ENCODE data around the gene MIX23. TPM values are rescaled to one million over a fixed set of nuclear protein-coding genes. Genes with fewer than 3 reads are reported as not detected.
A peak's percentile ranks its signal among the peaks of the same experiment; 100 is the strongest.

MIX23 gene
- total RNA-seq, 1 experiment from 2014 or later, result 80.6 TPM

DNA sequence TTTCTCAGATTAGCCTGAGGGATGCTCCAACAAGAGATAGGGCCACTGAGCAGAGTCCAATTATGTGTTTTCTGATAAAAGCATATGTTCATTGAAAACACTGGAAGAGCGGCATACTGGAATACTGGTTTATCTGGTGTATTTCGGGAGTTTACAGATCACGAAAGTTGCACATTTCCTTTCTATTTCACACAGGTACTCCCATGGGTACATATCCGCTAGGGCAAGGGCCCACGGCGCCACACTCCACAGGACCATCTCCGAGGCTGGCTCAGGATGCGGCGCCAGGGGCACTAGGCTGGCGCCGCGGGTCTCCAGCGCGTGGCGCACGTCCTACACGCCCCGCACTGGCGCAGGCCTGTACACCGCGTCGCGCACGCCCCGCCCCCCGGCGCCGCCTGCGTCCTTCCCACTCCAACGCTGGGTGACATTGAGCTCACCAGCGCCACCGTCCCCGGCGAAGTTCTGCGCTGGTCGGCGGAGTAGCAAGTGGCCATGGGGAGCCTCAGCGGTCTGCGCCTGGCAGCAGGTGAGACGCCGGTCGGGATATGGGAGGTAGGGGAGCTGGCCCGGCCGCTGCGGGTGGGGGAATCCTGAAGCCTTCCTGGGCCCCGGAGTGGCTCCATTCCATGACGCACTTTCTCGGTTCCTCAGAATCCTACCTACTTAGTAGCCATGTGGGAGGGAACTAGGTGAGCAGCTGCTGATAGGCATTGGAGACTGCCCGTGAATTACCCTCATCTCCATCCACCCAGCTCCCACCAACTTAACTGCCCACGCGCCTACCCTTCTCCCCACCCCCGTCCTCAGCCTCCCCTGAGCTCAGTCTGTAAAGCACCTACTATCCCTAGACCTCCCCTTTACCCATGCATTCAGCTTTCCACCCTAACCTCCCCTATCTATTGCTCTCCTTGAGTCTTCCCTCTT is 1.0 kb upstream of the MIX23 start, which contains the start of gene FAM162A:
Gene FAM162A, plus strand, starts transcription at position 412 of the 927 bp plus-strand sequence. Its CDS starts 84 bp downstream, at position 496.
- WGBS (ENCODE audit: extremely low coverage, insufficient read length, low lambda C conversion rate), result no CpG with 5 or more reads among the region's 52 CpGs
- H3K27me3 Mint-ChIP-seq (ENCODE audit: low read depth), result no peaks in the 10 kb centered on the region
- no peaks in the 10 kb centered on the region for H3K9me3 Mint-ChIP-seq
- H3K79me1 ChIP-seq (ENCODE audit: insufficient read depth, low read depth, low read length, poor library complexity, severe bottlenecking), result no peaks in the 10 kb centered on the region
- H3K79me2 ChIP-seq (ENCODE audit: insufficient read depth, low read length), result peaks cover 10% of the 10 kb centered on the region; the same call in 1 of the 2 replicates
- H3K9ac ChIP-seq (ENCODE audit: extremely low read depth, insufficient read length, low read length), result peak within 1 kb of the TSS; percentile 97
- peak; percentile 95 for DNase-seq
- H3K27ac ChIP-seq (ENCODE audit: insufficient read length, low read depth, low read length), result peak within 1 kb of the TSS; percentile 14
- H3K36me3 Mint-ChIP-seq (ENCODE audit: insufficient read depth in 1 of 3, low read depth in 3 of 3), result peaks cover 0 to 13% (median 13%) of the 10 kb centered on the region in 3 experiments; a peak in 4 of 7 replicates
- H3K4me3 Mint-ChIP-seq, result peak within 1 kb of the TSS; percentile 88 to 97
- H3K4me2 ChIP-seq (ENCODE audit: insufficient read depth, insufficient read length, low read length), result peak within 1 kb of the TSS; percentile 62
- no peaks in the 10 kb centered on the region for H3K27me3 ChIP-seq (ENCODE audit: insufficient read depth, low read length)
- H3K4ac ChIP-seq (ENCODE audit: low read depth, low read length), result no peak within 1 kb of the TSS
- peak within 1 kb of the TSS; percentile 96 to 99 (median 97) for H3K27ac Mint-ChIP-seq
- TF ChIP-seq, protein P1, sequence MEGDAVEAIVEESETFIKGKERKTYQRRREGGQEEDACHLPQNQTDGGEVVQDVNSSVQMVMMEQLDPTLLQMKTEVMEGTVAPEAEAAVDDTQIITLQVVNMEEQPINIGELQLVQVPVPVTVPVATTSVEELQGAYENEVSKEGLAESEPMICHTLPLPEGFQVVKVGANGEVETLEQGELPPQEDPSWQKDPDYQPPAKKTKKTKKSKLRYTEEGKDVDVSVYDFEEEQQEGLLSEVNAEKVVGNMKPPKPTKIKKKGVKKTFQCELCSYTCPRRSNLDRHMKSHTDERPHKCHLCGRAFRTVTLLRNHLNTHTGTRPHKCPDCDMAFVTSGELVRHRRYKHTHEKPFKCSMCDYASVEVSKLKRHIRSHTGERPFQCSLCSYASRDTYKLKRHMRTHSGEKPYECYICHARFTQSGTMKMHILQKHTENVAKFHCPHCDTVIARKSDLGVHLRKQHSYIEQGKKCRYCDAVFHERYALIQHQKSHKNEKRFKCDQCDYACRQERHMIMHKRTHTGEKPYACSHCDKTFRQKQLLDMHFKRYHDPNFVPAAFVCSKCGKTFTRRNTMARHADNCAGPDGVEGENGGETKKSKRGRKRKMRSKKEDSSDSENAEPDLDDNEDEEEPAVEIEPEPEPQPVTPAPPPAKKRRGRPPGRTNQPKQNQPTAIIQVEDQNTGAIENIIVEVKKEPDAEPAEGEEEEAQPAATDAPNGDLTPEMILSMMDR (conservative IDR thresholded peaks at IDR 0.05), result peak; percentile 63
- peaks cover 24 to 29% of the 10 kb centered on the region in 2 experiments for H3K4me1 Mint-ChIP-seq
- H2BK15ac ChIP-seq (ENCODE audit: low read depth, low read length), result no peak within 1 kb of the TSS
- H4K20me1 ChIP-seq (ENCODE audit: control insufficient read depth, insufficient read depth, insufficient read length), result no peaks in the 10 kb centered on the region
- H4K5ac ChIP-seq (ENCODE audit: insufficient read length, low read depth, low read length), result peak within 1 kb of the TSS; percentile 77
- no peak within 1 kb of the TSS for H3T11ph ChIP-seq (ENCODE audit: low read length)
- H2AFZ ChIP-seq (ENCODE audit: low read length), result peak within 1 kb of the TSS; percentile 96
- H4K91ac ChIP-seq (ENCODE audit: insufficient read length, low read depth, low read length), result no peak within 1 kb of the TSS
- H3K56ac ChIP-seq (ENCODE audit: insufficient read length, low read depth, low read length), result no peak within 1 kb of the TSS
- H2BK120ac ChIP-seq (ENCODE audit: low read depth, low read length, poor library complexity, severe bottlenecking), result no peak within 1 kb of the TSS
- H3K9me3 ChIP-seq (ENCODE audit: control insufficient read depth, low read depth, low read length), result no peaks in the 10 kb centered on the region
- H2AK5ac ChIP-seq (ENCODE audit: insufficient read length, low read length), result no peak within 1 kb of the TSS
- H3K4me1 ChIP-seq (ENCODE audit: insufficient read depth, low read length), result no peaks in the 10 kb centered on the region
- H3K23ac ChIP-seq (ENCODE audit: insufficient read length, low read depth, low read length), result no peak within 1 kb of the TSS
- H3K14ac ChIP-seq (ENCODE audit: insufficient read depth, low read length), result peak within 1 kb of the TSS; percentile 92
- H3K23me2 ChIP-seq (ENCODE audit: insufficient read length, low read depth, low read length, poor library complexity, severe bottlenecking), result peaks cover 15% of the 10 kb centered on the region
- H2BK20ac ChIP-seq (ENCODE audit: low read depth, low read length, poor library complexity, severe bottlenecking), result no peak within 1 kb of the TSS
- H2BK5ac ChIP-seq (ENCODE audit: insufficient read length, low read length), result no peak within 1 kb of the TSS
- no peak within 1 kb of the TSS for H2BK12ac ChIP-seq (ENCODE audit: insufficient read length, low read depth, low read length)
- H3K18ac ChIP-seq (ENCODE audit: insufficient read length, low read depth, low read length), result peak within 1 kb of the TSS; percentile 95
- H4K8ac ChIP-seq (replicated peaks; ENCODE audit: insufficient read length, low read depth, low read length), result peak within 1 kb of the TSS; percentile 41
